Endometrial microvascular endothelial cells (primary cell): ENCODE data around the gene ATP13A5. TPM values are rescaled to one million over a fixed set of nuclear protein-coding genes. Genes with fewer than 3 reads are reported as not detected.

Experiments
- in situ Hi-C: cut with HindIII; loops from 2 replicates; pipeline ENCODE4 v1.10.0; 2017; ENCODE audit warnings: low sequenced_read_pairs, low pct_unique_long_range_greater_than_20kb; ENCODE audit errors: inconsistent ontology term
- total RNA-seq: library from RNA; depleted of rRNA; stranded (reverse); fragments of >200 nt; gene quantifications from one replicate; pipeline ENCODE4 v1.2.3, GENCODE V29; 2015; ENCODE audit errors: inconsistent ontology term

The ATP13A5 gene
- total RNA-seq, 1 donor from 2014 or later: not detected

DNA sequence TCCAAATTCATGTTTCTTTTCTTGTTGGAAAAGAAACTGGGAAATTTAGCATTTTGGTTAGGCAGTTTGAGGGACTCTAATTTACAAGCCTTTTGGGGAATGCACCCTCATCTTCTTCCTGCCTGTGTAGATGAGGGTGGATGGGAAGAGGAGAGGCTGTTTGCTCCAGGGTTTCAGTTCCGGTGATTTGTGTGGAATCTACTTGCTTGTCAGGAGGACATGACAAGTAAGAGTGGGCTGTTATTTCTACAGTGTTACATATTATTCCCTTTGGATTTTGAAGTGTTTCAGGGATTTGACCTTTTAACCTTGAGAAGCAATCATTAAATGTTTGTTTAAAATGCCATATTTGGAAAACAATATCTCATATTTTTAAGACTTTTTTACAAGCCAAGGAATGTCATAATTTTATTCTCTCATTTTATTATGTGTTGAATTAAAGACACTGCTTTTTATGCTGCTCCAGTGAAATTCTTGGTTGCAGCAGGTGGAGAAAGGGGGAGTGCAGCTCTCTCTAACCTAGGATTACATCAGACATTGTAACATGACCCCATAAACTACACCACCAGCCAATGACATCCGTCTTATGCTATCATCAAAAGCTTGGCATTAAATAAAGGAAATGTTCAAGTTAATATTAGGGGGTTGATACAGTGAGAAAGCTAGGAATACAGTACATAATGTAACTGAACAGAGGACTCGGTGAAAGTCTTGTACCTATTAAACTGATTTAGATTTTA, 107.3 kb downstream of the ATP13A5 start:
- in situ Hi-C loops: no loop called here

DNA sequence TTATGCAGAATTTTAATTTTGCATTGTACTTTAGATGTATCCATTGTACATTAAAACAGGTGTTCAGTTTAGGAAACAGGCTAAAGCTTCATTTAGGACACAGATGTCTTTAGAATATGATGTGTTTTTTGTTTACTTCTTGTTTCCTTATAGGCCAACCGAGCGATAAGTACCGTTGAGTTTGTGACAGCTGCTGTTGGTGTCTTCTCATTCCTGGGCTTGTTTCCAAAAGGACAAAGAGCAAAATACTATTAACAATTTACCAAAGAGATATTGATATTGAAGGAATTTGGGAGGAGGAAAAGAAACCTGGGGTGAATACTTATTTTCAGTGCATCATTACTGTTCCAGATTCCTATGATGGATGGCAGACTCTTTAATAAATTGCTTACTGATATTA, 108.1 kb downstream of the ATP13A5 start:
- in situ Hi-C loops: no loop called here

DNA sequence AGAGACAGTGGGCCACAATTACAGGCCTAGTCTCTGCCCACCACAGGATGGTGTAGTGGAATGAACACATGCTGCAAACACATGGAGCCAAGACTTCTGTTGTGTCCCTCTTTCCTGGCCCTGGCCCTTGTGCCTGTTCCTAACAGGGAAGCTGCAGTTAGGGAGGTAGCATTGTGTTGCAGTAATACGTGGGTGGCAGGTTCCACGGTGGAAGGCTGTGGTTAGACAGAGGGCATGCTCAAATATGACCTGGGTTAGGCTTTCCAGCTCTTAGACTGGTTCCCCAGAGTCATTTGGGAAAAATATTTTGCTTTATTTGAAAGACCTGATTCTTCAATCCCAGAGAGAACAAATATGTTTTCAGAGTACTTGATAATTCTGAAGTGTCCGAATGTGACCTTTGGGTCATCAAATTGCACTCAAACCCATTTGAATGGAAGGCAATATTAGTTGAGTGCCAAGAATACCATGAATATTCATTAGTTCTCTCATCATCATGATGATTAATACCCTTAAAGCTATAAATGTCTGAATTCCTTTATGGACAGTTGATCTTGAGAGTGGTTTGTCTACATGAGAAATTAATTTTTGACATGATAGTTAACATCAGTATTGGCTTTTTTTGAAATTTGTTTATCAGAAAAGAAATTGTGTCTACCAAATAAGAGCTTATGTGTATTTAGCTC, 109.1 kb downstream of the ATP13A5 start:
- in situ Hi-C loops: no loop called here

DNA sequence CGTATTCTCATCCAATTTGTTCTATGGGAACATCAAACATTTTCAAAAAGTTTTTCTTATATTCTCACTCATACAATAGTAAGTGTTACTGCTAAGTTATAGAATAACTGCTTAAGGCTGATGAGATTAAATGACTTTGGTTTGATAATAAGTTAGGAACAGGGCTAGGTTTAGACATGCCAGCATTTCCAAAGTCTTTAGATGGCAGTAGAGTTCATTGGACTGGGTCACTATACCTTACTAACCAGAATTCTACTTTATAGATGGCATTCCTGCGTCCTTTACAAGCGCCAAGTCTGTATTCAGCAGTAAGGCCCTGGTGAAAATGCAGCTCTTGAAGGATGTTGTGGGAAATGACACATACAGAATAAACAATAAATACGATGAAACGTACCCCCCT, 115.8 kb downstream of the ATP13A5 start:
- in situ Hi-C loops: no loop called here

DNA sequence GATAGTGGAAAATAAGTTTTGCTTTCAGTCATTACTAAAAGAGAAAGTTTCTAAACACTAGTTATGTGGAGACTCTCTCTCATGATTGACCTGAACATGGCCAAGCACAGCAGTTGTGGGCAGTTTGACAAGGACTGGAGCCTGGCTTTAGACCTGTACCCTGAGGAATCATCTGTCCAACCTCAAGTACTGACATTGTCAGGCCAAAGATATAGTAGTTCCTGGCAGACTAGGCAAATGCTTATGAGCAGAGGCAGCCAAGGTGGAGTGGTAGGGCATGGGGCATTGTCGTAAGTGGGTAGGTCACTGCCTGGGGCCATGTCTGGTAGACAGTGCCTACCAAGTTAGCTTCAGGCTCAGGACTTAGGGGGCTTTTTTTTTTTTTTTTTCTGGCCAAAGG, 116.6 kb downstream of the ATP13A5 start:
- in situ Hi-C loops: no loop called here

DNA sequence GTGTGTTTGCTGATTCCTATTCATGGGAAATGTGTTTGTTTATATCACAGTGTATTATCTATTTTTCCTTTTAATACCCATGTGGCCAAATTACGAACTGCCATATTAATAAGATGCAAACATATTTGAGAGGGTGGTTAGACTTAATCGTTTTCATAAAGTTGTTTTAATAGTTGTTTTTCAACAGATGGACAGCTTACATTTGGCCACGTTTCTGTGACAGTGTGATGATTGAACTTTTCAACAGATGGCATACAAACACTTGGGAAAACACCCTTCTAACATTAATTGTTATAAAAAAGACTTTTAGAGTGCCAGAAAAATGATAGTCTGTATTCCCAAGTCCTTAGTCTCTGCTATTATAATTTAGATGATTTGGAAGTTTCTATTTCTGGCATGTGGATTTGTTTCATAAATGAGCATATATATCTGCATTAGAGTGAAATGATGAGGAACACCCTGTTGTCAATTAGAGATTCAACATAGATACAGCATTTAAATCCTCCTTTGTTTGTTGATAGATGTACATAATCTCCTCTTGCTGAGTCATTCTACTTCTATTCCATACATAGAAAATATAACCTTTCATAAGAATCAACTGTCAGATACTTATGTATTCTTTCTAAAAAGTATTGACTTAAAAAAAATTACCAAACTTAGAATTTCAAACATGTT, 124.4 kb downstream of the ATP13A5 start:
- in situ Hi-C loops: no loop called here

DNA sequence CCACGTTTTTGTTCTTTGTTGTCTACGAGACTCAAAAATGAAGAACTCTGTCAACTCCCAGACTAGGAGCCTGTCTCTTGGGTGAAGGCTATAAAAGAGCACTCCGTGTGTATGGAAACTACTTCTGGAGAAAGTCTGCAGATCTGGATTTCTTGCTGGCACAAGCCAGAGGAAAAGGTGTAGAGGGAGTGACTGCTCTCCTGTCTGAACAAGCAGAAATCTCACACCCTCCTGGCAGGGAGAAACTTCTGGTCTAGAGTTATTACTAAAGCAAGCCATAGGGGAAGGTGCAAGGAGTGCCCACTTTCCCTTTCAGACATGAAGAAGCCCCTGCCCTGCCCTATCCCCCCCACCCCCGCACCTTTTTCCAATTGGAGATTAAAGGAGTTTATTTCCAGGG, 128.1 kb downstream of the ATP13A5 start:
- in situ Hi-C loops: no loop called here

DNA sequence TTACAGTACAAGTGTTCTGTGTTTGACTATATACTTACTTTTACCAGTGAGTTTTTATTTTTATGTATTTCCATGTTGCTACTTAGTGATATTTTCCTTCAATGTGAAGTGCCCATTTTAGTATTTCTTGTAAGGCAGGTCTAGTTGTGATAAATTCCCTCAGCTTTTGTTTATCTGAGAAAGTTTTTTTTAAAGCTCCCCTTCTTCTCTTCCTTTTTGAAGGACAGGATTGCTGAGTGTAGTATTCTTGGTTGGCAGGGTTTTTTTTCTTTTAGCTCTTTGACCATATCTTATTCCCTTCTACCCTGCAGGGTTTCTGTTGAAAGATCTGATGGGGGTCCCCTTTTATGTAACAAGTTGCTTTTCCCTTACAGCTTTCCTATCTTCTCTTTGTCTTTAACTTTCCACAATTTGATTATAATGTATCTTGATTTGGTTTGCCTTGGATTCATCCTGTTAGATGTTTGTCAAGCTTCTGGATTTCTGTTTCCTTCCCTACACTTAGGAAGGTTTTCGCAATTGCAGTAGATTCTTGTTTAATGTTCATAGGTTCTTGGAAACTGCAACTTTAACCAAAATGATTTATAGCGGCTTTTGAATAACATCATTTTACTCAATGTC, 129.6 kb downstream of the ATP13A5 start:
- in situ Hi-C loops: no loop called here

DNA sequence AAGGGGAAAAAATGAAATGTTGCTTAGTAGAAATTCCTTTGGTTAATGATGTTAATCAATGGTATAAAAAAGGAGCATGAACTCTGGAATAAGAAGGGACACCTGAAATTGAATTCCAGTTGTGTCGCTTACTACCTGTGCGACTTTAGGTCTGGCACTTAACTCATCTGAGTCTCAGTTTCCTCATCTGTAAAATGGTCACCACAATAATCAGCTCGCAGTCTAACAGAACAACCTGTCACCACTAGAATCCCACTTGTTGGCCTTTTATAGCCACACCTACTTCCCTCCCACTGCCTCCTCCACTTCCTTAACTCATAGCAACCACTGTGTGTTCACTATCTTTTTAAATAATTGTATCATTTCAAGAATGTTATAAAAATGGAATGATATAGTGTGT, 135.0 kb downstream of the ATP13A5 start:
- in situ Hi-C loops: no loop called here

DNA sequence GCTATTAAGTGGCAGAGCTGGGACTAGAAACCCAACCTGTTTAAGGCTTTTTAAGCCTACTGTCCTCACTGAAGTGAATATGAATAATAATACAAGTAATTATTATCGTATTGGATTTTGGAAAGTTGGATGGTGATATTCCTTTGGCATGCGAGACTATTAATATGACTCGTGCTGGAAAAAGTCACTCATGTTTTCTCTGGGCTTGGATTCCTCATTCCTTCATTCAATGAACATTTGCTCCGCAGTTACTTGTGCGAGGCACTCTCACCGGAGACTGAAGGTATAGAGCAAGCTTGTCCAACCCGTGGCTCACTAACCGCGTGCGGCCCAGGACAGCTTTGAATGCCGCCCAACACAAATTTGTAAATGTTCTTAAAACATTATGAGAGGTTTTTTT, 136.8 kb downstream of the ATP13A5 start:
- in situ Hi-C loops: no loop called here

DNA sequence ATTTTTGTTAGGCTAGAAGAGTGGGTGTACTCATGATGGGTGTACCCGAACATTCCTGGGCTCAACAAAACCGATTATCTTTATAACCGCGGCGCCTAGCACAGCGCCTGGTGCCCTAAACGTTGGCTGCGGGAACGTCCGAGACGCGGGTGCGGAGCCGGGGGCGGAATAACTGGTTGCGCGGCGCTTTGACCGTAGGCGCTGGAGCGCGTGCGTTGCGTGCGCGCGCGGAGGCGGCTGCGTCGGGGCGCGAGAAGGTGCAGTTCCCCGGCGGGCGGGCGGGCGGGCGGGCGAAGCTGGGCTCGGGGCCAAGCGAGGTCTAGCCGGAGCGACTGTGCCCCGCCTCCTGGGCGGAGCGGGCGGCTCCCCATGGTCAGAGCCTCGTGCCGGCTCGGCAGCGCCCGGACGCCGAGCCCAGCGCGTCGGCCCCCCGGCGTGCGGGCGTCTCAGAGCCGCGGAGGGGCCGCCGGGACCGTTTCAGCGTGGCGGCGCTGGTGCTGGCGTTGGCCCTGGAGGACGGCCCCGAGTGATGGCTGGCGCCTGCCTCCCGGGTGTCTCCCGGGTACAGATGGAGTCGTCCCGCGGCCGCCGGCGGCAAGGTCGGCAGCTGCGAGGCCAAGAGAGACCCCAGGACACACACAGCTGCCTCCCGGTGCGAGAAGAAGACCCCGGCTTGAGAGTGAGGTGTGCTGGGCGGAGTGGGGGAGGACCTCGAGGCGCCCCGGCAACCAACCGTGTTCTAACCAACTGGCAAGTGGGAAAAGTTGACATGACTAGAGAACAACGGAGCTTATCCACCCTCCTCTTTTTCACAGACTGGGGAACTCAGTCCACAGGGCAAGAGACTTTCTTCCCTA, 137.5 kb downstream of the ATP13A5 start, which contains the start of gene PLAAT1:
TSS of gene PLAAT1 (plus strand) at position 373 of the 857 bp plus-strand sequence. CDS start 14,429 bp downstream, outside the sequence.
- in situ Hi-C loops: no loop called here

DNA sequence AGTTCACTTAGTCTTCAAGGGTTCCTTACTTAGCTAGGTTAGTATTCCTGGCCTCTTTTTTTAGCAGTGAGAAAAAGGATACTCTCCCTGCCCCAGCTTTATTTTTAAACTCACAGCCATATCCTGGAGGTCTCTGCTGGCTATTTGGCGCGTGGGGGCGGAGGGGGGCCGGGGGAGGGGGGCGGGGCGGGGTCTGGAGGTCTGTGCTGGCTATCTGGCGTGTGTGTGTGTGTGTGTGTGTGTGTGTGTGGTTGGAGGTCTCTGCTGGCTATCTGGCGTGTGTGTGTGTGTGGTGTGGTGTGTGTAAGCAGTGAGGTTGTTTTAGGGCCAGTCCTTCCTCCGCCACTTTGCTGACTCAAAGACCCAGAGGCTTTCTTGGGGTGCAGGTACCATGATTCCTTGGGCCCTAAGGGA, 138.1 kb downstream of the ATP13A5 start:
- in situ Hi-C loops: no loop called here

DNA sequence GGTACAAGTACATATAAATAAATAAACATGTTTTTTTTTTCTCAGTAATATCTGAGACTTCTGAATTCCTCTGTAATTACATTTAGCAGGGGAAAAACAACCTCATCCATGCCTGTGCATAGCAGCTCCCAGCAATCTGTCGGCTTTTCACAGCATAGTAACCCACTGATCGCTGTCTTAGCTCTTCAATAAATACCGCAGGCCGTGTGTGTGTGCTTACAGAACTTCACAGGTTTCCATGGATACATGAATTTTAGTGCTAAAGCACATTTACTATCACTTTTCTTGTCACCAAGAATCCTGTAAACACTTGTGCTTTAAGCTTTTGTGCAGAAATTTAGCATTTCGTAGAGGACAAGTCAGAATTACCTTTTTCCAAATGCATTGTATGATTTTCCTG, 141.5 kb downstream of the ATP13A5 start:
- in situ Hi-C loops: no loop called here

DNA sequence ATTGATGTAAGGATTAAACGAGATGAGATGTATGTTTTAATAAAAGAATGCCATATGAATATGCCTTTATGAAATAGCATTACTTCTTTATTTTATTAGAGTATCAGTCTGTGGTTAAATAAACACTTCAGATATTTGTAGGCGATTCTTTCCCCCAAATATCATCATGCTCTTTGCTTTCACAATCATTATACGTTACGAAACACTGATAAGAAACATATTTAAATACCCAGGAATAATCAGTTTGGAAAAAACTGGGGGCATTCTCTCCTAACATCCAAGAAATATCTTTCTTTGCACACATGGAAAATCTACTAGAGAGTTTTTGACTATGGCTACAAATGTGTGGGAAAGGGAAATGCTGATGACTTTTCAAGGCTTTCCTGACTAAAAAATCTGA, 142.0 kb downstream of the ATP13A5 start:
- in situ Hi-C loops: no loop called here

DNA sequence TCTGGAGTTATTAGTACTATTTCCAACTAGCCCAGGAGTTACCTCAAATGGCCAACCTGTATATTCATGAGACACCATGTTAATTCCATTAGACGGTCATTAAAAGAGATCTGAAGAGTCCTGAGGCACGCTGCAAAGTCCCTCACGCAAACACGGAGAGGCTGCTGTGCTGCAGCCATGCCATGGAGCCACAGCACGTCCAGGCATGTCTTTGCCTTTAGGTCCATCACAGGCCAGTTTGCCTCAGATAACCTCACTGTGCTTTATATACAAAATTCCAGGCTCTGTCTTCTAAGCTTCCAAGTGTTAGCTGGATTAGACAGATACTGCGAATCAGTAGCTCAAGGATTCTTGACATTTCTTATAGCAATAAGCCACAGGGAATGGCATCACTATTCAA, 147.4 kb downstream of the ATP13A5 start:
- in situ Hi-C loops: no loop called here

DNA sequence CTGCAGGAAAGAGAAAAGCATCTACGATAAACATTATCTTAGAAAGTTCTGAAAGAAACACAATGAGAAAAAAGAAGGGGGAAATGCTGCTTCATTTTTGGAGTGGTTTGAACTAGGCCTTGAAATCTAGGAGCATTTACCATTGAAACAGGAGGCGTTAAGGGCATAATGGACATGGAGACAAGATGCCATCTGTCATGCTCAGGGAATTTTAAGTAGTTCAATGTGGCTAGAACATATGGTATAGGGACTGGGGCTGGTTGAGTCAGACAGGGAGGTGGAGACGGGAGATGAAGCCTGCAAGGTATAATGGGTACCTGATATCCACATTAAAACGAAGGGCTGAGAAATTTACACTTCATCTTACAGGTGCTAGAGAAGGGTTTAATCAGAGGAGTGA, 147.9 kb downstream of the ATP13A5 start:
- in situ Hi-C loops: no loop called here

DNA sequence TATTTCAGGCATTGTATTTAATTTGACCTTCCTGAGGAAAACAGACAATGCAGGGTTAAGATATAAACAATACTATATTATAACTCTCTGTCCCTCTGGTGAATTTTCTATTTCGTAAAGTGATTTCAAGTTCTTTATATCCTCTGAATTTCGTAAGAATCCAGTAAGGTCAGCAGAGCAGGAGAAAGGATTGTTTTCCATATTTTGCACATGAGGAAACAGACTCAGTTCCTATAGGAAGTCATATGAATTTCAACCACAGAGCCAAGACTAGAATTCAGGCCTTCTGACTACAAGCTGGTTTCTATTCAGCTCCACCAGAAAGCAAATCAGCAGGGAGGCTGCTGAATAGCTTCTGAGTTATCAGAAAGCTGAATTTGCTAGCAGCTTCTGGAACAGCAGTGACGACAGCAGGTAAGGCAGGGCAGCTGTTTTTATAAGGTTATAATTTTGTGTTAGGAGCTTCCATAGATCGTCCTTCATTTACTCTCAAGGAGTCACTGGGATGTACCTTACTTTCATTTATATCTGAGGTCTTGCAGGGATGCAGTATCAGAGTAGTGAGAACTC, 148.6 kb downstream of the ATP13A5 start:
- in situ Hi-C loops: no loop called here

DNA sequence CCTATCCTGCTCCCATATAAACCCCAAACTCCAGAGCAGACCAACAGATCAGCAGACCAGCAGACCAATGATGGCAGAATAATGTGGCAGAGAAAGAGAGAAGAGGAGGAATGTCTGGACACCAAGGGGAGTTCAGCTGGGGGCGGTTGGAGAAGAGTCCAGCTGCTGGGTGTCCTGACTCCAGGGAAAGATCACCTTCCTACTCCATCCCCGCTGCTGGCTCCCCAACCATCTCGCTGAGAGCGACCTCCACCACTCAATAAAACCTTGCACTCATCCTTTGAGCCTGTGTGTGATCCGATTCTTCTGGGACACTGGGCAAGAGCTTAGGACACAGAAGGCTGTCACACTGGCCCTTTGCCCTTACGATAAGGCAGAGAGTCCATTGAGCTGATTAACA, 150.3 kb downstream of the ATP13A5 start:
- in situ Hi-C loops: no loop called here
